WTC11 (cell line): ENCODE results near the gene RANBP10. TPM values are rescaled to one million over a fixed set of nuclear protein-coding genes. Genes with fewer than 3 reads are reported as not detected.

ENCODE experiments used
- ATAC-seq: fragments of 200-7000 bp; cut with Tn5 transposase; 2 replicates; pipeline ENCODE4 v1.10.0; 2021; ENCODE audit warnings: mild to moderate bottlenecking, moderate library complexity
- CTCF ChIA-PET: fragments of 300-600 bp; sonication (Branson Sonifier 250); formaldehyde crosslinking; loops from one replicate; lab custom pipeline; 2021; ENCODE audit warnings: antibody characterized with exemption; lab: Charles Lee
- POLR2A ChIA-PET: fragments of 350-600 bp; sonication (Branson Sonifier 250); formaldehyde crosslinking; loops from one replicate; lab custom pipeline; 2021; ENCODE audit warnings: antibody characterized with exemption; lab: Charles Lee
- DNase-seq: peaks from one replicate; pipeline ENCODE4 v3.0.0; 2021; ENCODE audit warnings: low spot score
- H3K27ac Mint-ChIP-seq: 2 replicates; pipeline ENCODE4 v1.8.0; 2021; ENCODE audit warnings: mixed read lengths
- H3K27me3 Mint-ChIP-seq: 2 replicates; pipeline ENCODE4 v1.8.0; 2021; ENCODE audit warnings: low read depth, mild to moderate bottlenecking, moderate library complexity, mixed read lengths
- H3K36me3 Mint-ChIP-seq: 2 replicates; pipeline ENCODE4 v1.8.0; 2021; ENCODE audit warnings: mixed read lengths
- H3K4me1 Mint-ChIP-seq: 2 replicates; pipeline ENCODE4 v1.8.0; 2022; ENCODE audit warnings: mixed read lengths
- H3K4me3 Mint-ChIP-seq: 2 replicates; pipeline ENCODE4 v1.8.0; 2021; ENCODE audit warnings: mild to moderate bottlenecking, moderate library complexity, mixed read lengths
- H3K9me3 Mint-ChIP-seq: 2 replicates; pipeline ENCODE4 v1.8.0; 2021; ENCODE audit warnings: mixed read lengths
- CREM ChIP-seq: sonication (generic); formaldehyde crosslinking; IDR thresholded peaks from 2 replicates; pipeline ENCODE4 v1.8.1; 2022; ENCODE audit warnings: mild to moderate bottlenecking, missing genetic modification reagents, moderate library complexity
- CTCF ChIP-seq: fragments of 200-600 bp; IDR thresholded peaks from 2 replicates; pipeline ENCODE4 v1.8.0; 2022; ENCODE audit warnings: antibody characterized with exemption
- EMX1 ChIP-seq: fragments of 250-450 bp; sonication (Bioruptor Pico); IDR thresholded peaks from 2 replicates; pipeline ENCODE4 v1.8.0; 2021; ENCODE audit warnings: mild to moderate bottlenecking
- MLX ChIP-seq: sonication (generic); formaldehyde crosslinking; IDR thresholded peaks from 2 replicates; pipeline ENCODE4 v1.8.1; 2023; ENCODE audit warnings: mild to moderate bottlenecking, missing genetic modification reagents, moderate library complexity
- NFE2L1 ChIP-seq: sonication (generic); formaldehyde crosslinking; IDR thresholded peaks from 2 replicates; pipeline ENCODE4 v1.8.1; 2023; ENCODE audit warnings: missing genetic modification reagents
- PRRX2 ChIP-seq: fragments of 250-450 bp; sonication (Bioruptor Pico); IDR thresholded peaks from 2 replicates; pipeline ENCODE4 v1.8.0; 2021; ENCODE audit warnings: mild to moderate bottlenecking
- SMAD3 ChIP-seq: sonication (generic); formaldehyde crosslinking; IDR thresholded peaks from 2 replicates; pipeline ENCODE4 v1.8.0; 2022; ENCODE audit warnings: missing genetic modification reagents, mild to moderate bottlenecking, borderline replicate concordance
- TCF7 ChIP-seq: sonication (generic); formaldehyde crosslinking; IDR thresholded peaks from 2 replicates; pipeline ENCODE4 v1.8.0; 2022; ENCODE audit warnings: mild to moderate bottlenecking, low read depth, missing genetic modification reagents, moderate library complexity
- TP53 ChIP-seq: sonication (generic); formaldehyde crosslinking; IDR thresholded peaks from 2 replicates; pipeline ENCODE4 v1.8.1; 2023; ENCODE audit warnings: mild to moderate bottlenecking, missing genetic modification reagents
- ZNF219 ChIP-seq: sonication (generic); formaldehyde crosslinking; IDR thresholded peaks from 2 replicates; pipeline ENCODE4 v1.8.0; 2023; ENCODE audit warnings: missing genetic modification reagents, mild to moderate bottlenecking, borderline replicate concordance
- ZNF423 ChIP-seq: fragments of 250-450 bp; sonication (Bioruptor Pico); IDR thresholded peaks from 2 replicates; pipeline ENCODE4 v2.1.2; 2022; ENCODE audit warnings: mild to moderate bottlenecking, moderate library complexity
- ZNF532 ChIP-seq: fragments of 250-450 bp; sonication (Bioruptor Pico); IDR thresholded peaks from 2 replicates; pipeline ENCODE4 v1.9.0; 2021; ENCODE audit warnings: mild to moderate bottlenecking, borderline replicate concordance
- total RNA-seq: library from RNA; stranded (reverse); gene quantifications from 3 replicates; pipeline ENCODE4 v1.2.3, GENCODE V29; 2021
- TF ChIP-seq, protein P1 (sequence below): sonication (generic); formaldehyde crosslinking; IDR thresholded peaks from 2 replicates; pipeline ENCODE4 v1.8.1; 2023; ENCODE audit warnings: mild to moderate bottlenecking, missing genetic modification reagents
- TF ChIP-seq, protein P2 (sequence below): fragments of 250-450 bp; sonication (Bioruptor Pico); IDR thresholded peaks from 2 replicates; pipeline ENCODE4 v2.1.2; 2022; ENCODE audit warnings: mild to moderate bottlenecking, moderate library complexity

The RANBP10 gene
- total RNA-seq, 1 experiment from 2014 or later: 14.0 TPM

GRCh38 chr16:67781565-67781921 lies 24.8 kb downstream of the RANBP10 start:
- H3K4me3 Mint-ChIP-seq: no peak overlapping the region
- ChIA-PET CTCF (interaction anchor here (1.3 kb wide), 1 partner anchor 35 kb away, joined by 5 read pairs; no protein-coding TSS in a partner anchor), POLR2A (interaction anchor here (0.5 kb wide), 1 partner anchor 49 kb away, joined by 5 read pairs; no protein-coding TSS in a partner anchor)
- H3K9me3 Mint-ChIP-seq: no peaks in the 10 kb centered on the region
- ATAC-seq: no peak
- peaks cover 6% of the 10 kb centered on the region for H3K4me1 Mint-ChIP-seq
- no peak for DNase-seq
- TF ChIP-seq ZNF532 (no peak), ZNF423 (CRISPR knock-in tag) (no peak), CTCF (no peak), TCF7 (CRISPR knock-in tag) (no peak), NFE2L1 (CRISPR knock-in tag) (no peak), SMAD3 (CRISPR knock-in tag) (no peak), PRRX2 (CRISPR knock-in tag) (no peak)
- TF ChIP-seq, protein P1, sequence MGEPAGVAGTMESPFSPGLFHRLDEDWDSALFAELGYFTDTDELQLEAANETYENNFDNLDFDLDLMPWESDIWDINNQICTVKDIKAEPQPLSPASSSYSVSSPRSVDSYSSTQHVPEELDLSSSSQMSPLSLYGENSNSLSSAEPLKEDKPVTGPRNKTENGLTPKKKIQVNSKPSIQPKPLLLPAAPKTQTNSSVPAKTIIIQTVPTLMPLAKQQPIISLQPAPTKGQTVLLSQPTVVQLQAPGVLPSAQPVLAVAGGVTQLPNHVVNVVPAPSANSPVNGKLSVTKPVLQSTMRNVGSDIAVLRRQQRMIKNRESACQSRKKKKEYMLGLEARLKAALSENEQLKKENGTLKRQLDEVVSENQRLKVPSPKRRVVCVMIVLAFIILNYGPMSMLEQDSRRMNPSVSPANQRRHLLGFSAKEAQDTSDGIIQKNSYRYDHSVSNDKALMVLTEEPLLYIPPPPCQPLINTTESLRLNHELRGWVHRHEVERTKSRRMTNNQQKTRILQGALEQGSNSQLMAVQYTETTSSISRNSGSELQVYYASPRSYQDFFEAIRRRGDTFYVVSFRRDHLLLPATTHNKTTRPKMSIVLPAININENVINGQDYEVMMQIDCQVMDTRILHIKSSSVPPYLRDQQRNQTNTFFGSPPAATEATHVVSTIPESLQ (CRISPR knock-in tag): no peak
- H3K27ac Mint-ChIP-seq: peak overlapping the region; percentile 37; the same call in 1 of the 2 replicates
- H3K27me3 Mint-ChIP-seq: no peaks in the 10 kb centered on the region
- no peaks in the 10 kb centered on the region for H3K36me3 Mint-ChIP-seq

DNA sequence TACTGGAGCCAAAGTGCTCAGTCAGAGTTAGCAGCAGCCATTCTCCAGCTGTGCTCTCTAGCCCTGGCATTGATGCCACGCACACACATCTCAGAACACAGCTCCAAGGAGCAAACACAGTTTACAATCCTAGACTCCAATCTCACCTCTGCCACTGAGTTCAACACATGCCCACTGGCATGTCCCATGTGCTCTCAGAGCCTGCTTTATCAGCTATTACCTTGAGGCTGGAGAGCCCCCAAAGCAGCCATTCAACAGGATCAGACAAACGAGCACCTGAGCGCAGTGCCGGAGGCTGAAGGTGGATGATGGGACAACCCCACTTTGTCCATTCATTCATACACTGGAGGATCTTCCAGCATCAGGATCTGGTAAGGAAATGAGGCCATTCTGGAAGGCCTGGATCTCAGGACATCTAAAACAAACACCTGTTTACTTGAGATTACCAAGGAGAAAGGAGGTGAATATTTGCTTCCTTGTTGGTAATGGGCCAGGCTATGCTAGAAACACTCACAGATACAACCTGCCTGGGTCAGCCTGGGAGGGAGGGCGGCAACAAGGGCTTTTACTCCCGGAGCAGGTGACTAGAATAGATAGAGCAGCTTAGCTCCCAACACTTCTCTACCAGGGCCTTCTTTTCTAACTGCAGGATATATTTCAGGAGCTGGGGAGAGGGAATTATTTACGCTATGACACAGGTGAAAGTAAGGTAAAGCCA lies 25.4 kb downstream of the RANBP10 start:
- Mint-ChIP-seq H3K9me3 (no peaks in the 10 kb centered on the region), H3K4me3 (no peak overlapping the region), H3K4me1 (peaks cover 6% of the 10 kb centered on the region), H3K27ac (peak overlapping the region; percentile 37; the same call in 1 of the 2 replicates), H3K27me3 (no peaks in the 10 kb centered on the region)
- DNase-seq (no peak), ATAC-seq (no peak)
- ChIA-PET CTCF (interaction anchor here (0.6 to 2.9 kb wide), 4 partner anchors 26 to 94 kb away, joined by 3 to 14 read pairs (median 4); partner anchors contain the start of genes RANBP10 and TSNAXIP1), POLR2A (no interaction called here)
- TF ChIP-seq MLX (CRISPR knock-in tag): no peak
- TF ChIP-seq TP53 (CRISPR knock-in tag): no peak
- TF ChIP-seq, all 79 proteins: peak for 0
- no peaks in the 10 kb centered on the region for H3K36me3 Mint-ChIP-seq

DNA sequence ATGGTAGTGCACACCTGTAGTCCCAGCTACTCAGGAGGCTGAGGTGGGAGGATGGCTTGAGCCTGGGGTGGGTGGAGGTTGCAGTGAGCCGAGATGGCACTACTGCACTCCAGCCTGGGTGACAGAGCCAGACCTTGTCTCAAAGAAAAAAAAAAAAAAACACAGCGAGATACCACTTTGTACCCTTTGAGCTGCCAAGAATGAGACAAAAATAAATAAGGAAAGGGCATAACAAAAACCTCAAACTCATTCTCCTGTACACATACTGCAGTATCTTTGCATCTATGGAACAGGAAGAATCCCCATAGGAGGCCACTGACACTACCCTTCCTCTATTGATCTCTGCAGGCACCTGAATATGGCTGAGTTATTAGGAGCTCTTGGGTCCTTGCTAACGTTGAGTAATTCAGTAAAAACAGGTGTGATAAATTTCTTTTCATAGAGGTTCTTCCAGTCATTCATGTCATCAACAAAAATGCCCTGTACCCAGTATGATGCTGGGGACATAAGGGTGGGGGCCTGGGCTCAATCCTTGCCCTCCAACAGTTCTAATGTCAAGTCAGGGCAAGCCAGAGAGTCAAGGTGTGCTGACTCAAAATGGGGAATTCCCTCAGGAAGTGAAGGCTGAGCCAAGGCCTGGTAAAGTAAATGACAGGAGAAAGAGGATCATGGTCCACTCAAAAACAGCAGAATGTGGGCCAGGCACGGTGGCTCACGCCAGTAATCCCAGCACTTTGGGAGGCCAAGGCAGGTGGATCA lies 26.9 kb downstream of the RANBP10 start:
- Mint-ChIP-seq H3K4me3 (no peak overlapping the region), H3K4me1 (peaks cover 6% of the 10 kb centered on the region), H3K9me3 (peaks cover 4% of the 10 kb centered on the region; the same call in 1 of the 2 replicates), H3K27ac (0 out of 2 replicates have a peak overlapping the region, but pooled peaks have one; percentile 31), H3K36me3 (peaks cover 9% of the 10 kb centered on the region), H3K27me3 (no peaks in the 10 kb centered on the region)
- TF ChIP-seq EMX1 (no peak), ZNF219 (no peak), CREM (no peak)
- TF ChIP-seq, protein P2, sequence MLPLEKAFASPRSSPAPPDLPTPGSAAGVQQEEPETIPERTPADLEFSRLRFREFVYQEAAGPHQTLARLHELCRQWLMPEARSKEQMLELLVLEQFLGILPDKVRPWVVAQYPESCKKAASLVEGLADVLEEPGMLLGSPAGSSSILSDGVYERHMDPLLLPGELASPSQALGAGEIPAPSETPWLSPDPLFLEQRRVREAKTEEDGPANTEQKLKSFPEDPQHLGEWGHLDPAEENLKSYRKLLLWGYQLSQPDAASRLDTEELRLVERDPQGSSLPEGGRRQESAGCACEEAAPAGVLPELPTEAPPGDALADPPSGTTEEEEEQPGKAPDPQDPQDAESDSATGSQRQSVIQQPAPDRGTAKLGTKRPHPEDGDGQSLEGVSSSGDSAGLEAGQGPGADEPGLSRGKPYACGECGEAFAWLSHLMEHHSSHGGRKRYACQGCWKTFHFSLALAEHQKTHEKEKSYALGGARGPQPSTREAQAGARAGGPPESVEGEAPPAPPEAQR (CRISPR knock-in tag): no peak
- no peak for ATAC-seq
- CTCF ChIA-PET: interaction anchor here (1.7 to 2.9 kb wide), 2 partner anchors 27 to 37 kb away, joined by 3 to 14 read pairs; partner anchors contain the start of genes RANBP10 and TSNAXIP1
- POLR2A ChIA-PET: no interaction called here
- no peak for DNase-seq
